Small intestine (tissue), 16 donors: Measurements from ENCODE around the gene WRAP53. TPM values are rescaled to one million over a fixed set of nuclear protein-coding genes. Genes with fewer than 3 reads are reported as not detected.
"Not testable (repeated sequence)": the region's sequence is repeated elsewhere in the genome, so short reads cannot be mapped to it uniquely, and the experiment has no call there.

Experiments used
- DNase-seq, 2 donors: peaks; one replicate each; pipeline versions ENCODE4 v3.0.0 to v3.0.0-alpha.2; 2013
- FAIRE-seq: peaks from 2 replicates; lab custom pipeline; 2012; peaks lifted over from hg19 to GRCh38; lab: Jason Lieb, UNC
- H3K27ac ChIP-seq, 3 donors: one replicate each; pipeline ENCODE4 v1.5.1; 2013; ENCODE audit warnings: low read length in 2 of 3, mild to moderate bottlenecking in 2 of 3, control low read depth in 1 of 3, inconsistent platforms in 1 of 3, low read depth in 1 of 3, moderate library complexity in 1 of 3
- H3K27me3 ChIP-seq, 3 donors: one replicate each; pipeline ENCODE4 v1.6.1; 2013; ENCODE audit warnings: low read length in 3 of 3, inconsistent platforms in 1 of 3; ENCODE audit not compliant: control insufficient read depth in 3 of 3, insufficient read depth in 3 of 3
- H3K36me3 ChIP-seq, 3 donors: one replicate each; pipeline ENCODE4 v1.6.1; 2013; ENCODE audit warnings: low read length in 3 of 3, inconsistent platforms in 1 of 3, low read depth in 1 of 3, mild to moderate bottlenecking in 1 of 3, moderate library complexity in 1 of 3; ENCODE audit not compliant: control insufficient read depth in 3 of 3, insufficient read depth in 2 of 3
- H3K4me1 ChIP-seq, 3 donors: one replicate each; pipeline ENCODE4 v1.6.1; 2013; ENCODE audit warnings: low read length in 2 of 3, inconsistent platforms in 1 of 3, low read depth in 1 of 3, mild to moderate bottlenecking in 1 of 3, moderate library complexity in 1 of 3; ENCODE audit not compliant: control insufficient read depth in 3 of 3, insufficient read depth in 2 of 3
- H3K4me3 ChIP-seq, 3 donors: one replicate each; pipeline ENCODE4 v1.5.1; 2013; ENCODE audit warnings: low read length in 3 of 3, control low read depth in 1 of 3, inconsistent platforms in 1 of 3, low read depth in 1 of 3, mild to moderate bottlenecking in 1 of 3, moderate library complexity in 1 of 3
- H3K9me3 ChIP-seq, 2 donors: one replicate each; pipeline ENCODE4 v1.6.1; 2013; ENCODE audit warnings: low read depth in 1 of 2, low read length in 1 of 2; ENCODE audit not compliant: control insufficient read depth in 2 of 2, insufficient read depth in 1 of 2
- WGBS, 3 donors: extraction: QIAGEN DNeasy Blood & Tissue Kit; methylation state at CpG; one replicate each; pipeline ENCODE4 v1.1.7; 2013; 5-methylcytosine and 5-hydroxymethylcytosine counted together
- long read RNA-seq, 10 donors: transcript quantifications; one replicate each; lab custom pipeline, GENCODE V29; 2026
- polyA plus RNA-seq, 4 donors: library from polyadenylated mRNA; stranded (reverse) in 3 of 4; unstranded in 1 of 4; fragments of 200-250 nt in 3 of 4; fragments of 120-200 nt in 1 of 4; gene quantifications; one replicate each; pipeline versions ENCODE4 v1.2.1 to v1.2.3, GENCODE V29; 2013
- donor health status: healthy with polysubstance abuse.
- donor health status: control.
- donor health status: control.
- donor health status: Bipolar disorder and iron deficiency.
- donor health status: healthy.

The WRAP53 gene
- polyA plus RNA-seq, result 10 to 100 TPM in 3 of 4 donors, 1 to 10 TPM in 1; 7.1 to 17.7 (median 11.2) TPM
- long read RNA-seq, donor 1, result 0 reads
- long read RNA-seq, donor 2, result 0 reads
- long read RNA-seq, donor 3, result 0 reads
- long read RNA-seq, donor 4, result 0 reads
- long read RNA-seq, donor 5, result 0 reads
- long read RNA-seq, donor 6, partial matches to known transcripts, result 0 of 1 reads
- long read RNA-seq, donor 6, other reads (novel, unspliced or antisense), result 0 of 1 reads
- long read RNA-seq, donor 7, full-length matches to known transcripts, result 3 of 3 reads
- long read RNA-seq, donor 7, partial matches to known transcripts, result 0 of 3 reads
- long read RNA-seq, donor 7, other reads (novel, unspliced or antisense), result 0 of 3 reads
- long read RNA-seq, donor 8, result 0 reads
- long read RNA-seq, donor 9, result 0 reads
- long read RNA-seq, donor 10, full-length matches to known transcripts, result 3 of 3 reads
- long read RNA-seq, donor 10, partial matches to known transcripts, result 0 of 3 reads
- long read RNA-seq, donor 10, other reads (novel, unspliced or antisense), result 0 of 3 reads

DNA sequence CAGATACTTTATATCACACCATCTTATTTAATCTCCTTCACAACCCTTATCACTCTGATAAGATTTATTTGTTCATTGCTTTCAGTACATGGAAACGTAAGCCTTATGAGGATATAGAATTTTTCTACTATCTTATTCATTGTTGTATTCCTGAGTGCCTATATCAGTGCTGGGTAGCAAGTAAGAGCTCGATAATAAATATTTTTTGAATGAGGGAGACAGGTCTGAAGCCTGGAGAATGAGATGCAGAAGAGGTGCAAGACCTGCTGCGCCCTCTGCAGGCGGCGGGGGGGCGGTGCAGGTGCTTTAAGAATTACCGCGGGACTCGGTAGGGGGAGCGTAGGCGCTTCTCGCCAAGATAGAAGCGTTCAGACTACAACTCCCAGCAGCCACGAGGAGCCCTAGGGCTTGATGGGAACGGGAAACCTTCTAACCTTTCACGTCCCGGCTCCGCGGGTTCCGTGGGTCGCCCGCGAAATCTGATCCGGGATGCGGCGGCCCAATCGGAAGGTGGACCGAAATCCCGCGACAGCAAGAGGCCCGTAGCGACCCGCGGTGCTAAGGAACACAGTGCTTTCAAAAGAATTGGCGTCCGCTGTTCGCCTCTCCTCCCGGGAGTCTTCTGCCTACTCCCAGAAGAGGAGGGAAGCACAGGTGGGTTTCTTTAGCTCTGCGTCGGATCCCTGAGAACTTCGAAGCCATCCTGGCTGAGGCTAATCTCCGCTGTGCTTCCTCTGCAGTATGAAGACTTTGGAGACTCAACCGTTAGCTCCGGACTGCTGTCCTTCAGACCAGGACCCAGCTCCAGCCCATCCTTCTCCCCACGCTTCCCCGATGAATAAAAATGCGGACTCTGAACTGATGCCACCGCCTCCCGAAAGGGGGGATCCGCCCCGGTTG, at the start of gene WRAP53:
Gene WRAP53, plus strand, starts transcription at position 570 of the 900 bp plus-strand sequence. Its CDS starts 172 bp downstream, at position 742.
- FAIRE-seq, result no peak
- H3K36me3 ChIP-seq, result peaks cover 0 to 12% (median 3%) of the 10 kb centered on the region in 3 donors
- H3K27me3 ChIP-seq, result no peaks in the 10 kb centered on the region
- peak; percentile 98 for DNase-seq
- peak within 1 kb of the TSS; percentile 79 to 99 (median 97) for H3K27ac ChIP-seq
- 0 to 1% (median 0%) methylated on average over 51 of the region's 51 CpGs for WGBS, 3 donors
- no peaks in the 10 kb centered on the region for H3K9me3 ChIP-seq
- H3K4me1 ChIP-seq, result peaks cover 3 to 19% (median 5%) of the 10 kb centered on the region in 3 donors
- peak within 1 kb of the TSS; percentile 72 to 97 (median 74) for H3K4me3 ChIP-seq

DNA sequence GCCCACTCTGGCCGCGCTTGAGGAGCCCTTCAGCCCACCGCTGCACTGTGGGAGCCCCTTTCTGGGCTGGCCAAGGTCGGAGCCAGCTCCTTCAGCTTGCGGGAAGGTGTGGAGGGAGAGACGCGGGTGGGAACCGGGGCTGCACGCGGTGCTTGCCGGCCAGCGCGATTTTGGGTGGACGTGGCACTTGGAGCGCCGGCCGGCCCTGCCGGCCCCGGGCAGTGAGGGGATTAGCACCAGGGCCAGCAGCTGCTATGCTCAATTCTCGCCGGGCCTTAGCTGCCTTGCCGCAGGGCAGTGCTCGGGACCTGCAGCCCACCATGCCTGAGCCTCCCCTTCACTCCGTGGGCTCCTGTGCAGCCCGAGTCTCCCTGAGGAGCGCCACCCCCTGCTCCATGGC, 47.5 kb upstream of the WRAP53 start:
- Histone ChIP-seq H3K27me3 (no peaks in the 10 kb centered on the region), H3K27ac (no peak overlapping the region), H3K4me3 (no peak overlapping the region), H3K36me3 (no peaks in the 10 kb centered on the region), H3K9me3 (no peaks in the 10 kb centered on the region), H3K4me1 (no peaks in the 10 kb centered on the region)
- WGBS, 3 donors, result 93 to 96% (median 94%) methylated on average over 18 to 26 of the region's 26 CpGs
- FAIRE-seq, result no peak
- DNase-seq, result no peak

DNA sequence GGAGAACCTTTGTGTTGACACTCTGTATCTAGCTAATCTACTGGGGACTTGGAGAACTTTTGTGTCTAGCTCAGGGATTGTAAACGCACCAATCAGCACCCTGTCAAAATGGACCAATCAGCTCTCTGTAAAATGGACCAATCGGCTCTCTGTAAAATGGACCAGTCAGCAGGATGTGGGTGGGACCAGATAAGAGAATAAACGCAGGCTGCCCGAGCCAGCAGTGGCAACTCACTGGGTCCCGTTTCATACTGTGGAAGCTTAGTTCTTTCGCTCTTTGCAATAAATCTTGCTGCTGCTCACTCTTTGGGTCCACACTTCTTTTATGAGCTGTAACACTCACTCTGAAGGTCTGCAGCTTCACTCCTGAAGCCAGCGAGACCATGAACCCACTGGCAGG, 46.6 kb upstream of the WRAP53 start:
- not testable (repeated sequence) for H3K27me3 ChIP-seq, H3K4me1 ChIP-seq, H3K9me3 ChIP-seq, DNase-seq, FAIRE-seq, H3K36me3 ChIP-seq, H3K4me3 ChIP-seq, H3K27ac ChIP-seq
- 54 to 59% (median 56%) methylated on average over 6 to 7 of the region's 7 CpGs for WGBS, 3 donors

DNA sequence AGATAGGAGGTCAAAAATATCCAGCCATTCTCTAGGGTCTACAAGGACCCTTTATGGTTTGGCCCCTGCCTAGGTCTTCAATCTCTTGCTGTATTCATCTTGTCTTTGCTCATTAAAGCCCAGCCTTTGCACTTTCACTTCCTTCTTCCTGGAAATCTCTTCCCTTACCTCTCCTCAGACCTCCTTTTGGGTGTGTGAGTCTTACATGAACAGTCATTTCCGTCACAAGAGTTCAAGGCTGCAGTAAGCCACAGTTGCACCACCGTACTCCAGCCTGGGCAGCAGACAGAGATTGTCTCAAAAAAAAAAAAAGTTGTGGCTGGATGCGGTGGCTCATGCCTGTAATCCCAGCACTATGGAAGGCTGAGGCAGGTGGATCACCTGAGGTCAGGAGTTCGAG, 43.5 kb upstream of the WRAP53 start:
- DNase-seq (no peak), FAIRE-seq (no peak)
- Histone ChIP-seq H3K27me3 (peaks cover 0 to 3% (median 0%) of the 10 kb centered on the region in 3 donors), H3K4me3 (no peak overlapping the region), H3K4me1 (peaks cover 0 to under 1% (median 0%) of the 10 kb centered on the region in 3 donors), H3K36me3 (no peaks in the 10 kb centered on the region), H3K27ac (no peak overlapping the region), H3K9me3 (no peaks in the 10 kb centered on the region)
- WGBS, 3 donors, result 71 to 77% (median 77%) methylated on average over 4 of the region's 4 CpGs

DNA sequence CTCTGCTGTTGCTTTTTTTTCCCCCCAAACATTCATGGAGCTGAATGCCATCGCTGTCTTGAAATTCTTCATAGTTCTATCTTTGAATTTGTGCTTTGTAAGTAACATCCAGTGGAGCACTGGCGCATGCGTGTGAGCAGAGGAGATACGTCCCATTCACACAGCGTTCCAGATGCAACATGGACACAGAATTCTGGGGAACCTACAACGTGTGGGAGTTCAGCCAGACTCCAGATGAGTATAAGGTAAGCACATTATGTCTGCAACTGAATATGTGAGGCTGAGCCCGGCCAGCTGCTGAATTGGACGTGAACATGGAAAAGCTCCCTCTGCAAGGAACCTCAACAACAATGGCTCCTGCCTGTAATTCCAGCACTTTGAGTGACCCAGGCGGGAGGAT, 41.8 kb upstream of the WRAP53 start:
- no peak for FAIRE-seq
- no peak overlapping the region for H3K27ac ChIP-seq
- H3K9me3 ChIP-seq, result no peaks in the 10 kb centered on the region
- 80 to 86% (median 80%) methylated on average over 9 of the region's 9 CpGs for WGBS, 3 donors
- H3K4me1 ChIP-seq, result peaks cover 0 to 14% (median 0%) of the 10 kb centered on the region in 3 donors
- H3K36me3 ChIP-seq, result no peaks in the 10 kb centered on the region
- H3K27me3 ChIP-seq, result peaks cover 0 to 18% (median 2%) of the 10 kb centered on the region in 3 donors
- no peak for DNase-seq
- no peak overlapping the region for H3K4me3 ChIP-seq

DNA sequence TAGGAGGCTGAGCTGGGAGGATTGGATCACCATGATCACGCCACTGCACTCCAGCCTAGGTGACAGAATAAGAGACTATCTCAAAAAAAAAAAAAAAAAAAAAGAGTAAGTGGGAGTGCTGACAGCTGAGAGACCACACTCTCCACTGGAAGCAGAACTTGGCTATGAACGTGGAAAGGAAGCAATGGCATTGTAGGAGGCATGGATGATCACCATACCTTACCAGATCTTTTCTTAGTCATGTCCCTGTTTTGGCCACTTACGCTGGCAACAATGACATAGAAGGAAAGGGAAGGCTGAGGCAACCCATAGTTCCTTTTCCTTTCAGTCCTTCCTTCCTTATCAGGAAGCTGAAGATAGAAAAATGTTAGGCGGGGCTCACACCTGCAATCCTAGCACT, 41.3 kb upstream of the WRAP53 start:
- Histone ChIP-seq H3K27me3 (peaks cover 0 to 23% (median 2%) of the 10 kb centered on the region in 3 donors), H3K4me3 (no peak overlapping the region), H3K4me1 (peaks cover 0 to 14% (median 0%) of the 10 kb centered on the region in 3 donors), H3K36me3 (no peaks in the 10 kb centered on the region), H3K27ac (no peak overlapping the region), H3K9me3 (no peaks in the 10 kb centered on the region)
- no peak for FAIRE-seq
- DNase-seq, result no peak
- WGBS, 3 donors, result 71 to 79% (median 76%) methylated on average over 4 of the region's 4 CpGs

DNA sequence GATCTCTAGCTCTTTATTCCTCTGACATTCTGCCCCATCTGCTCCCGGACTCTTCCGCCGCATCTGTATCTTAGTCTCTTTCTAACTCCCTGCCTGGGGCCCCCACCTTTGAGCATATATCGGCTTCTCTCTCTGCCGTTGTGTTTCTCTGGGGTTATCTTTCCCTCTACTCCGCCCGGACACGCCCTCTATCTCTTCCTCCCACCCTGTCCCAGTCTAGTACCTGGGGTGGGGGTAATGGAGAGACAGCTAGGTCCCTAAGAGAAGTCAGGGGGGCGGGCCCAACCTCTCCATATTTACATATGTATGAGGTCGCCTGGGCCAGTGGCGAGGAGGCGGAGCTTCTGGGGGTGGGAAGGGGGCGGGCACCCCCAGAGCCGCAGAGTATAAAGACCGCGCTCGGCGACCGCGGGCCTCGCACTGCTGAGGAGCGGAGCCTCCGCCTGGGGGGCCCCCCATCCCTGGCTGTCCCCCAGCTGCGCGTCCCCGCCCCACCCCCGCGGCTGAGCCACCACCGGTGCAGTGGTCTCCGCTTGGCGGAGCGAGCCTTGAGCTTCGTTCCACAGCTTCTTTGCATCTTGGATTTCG, 37.7 kb upstream of the WRAP53 start, which contains the start of gene ATP1B2:
Gene ATP1B2, plus strand, starts transcription at position 418 of the 588 bp plus-strand sequence. CDS start 593 bp downstream, outside the sequence.
- peak within 1 kb of the TSS; percentile 16 to 41 (median 38) for H3K4me3 ChIP-seq
- H3K4me1 ChIP-seq, result peaks cover 0 to 14% (median 0%) of the 10 kb centered on the region in 3 donors
- peak; percentile 60 to 87 for DNase-seq
- H3K27ac ChIP-seq, result peak within 1 kb of the TSS in 1 of 3 donors; percentile 23
- WGBS, 3 donors, result 0 to 1% (median 1%) methylated on average over 22 to 34 of the region's 34 CpGs
- H3K36me3 ChIP-seq, result peaks cover 0 to 6% (median 0%) of the 10 kb centered on the region in 3 donors
- no peaks in the 10 kb centered on the region for H3K9me3 ChIP-seq
- no peak for FAIRE-seq
- H3K27me3 ChIP-seq, result peaks cover 0 to 46% (median 7%) of the 10 kb centered on the region in 3 donors
